Measurements from ENCODE around the gene ZNF425.

- TF ChIP-seq CTCF (IDR thresholded peaks at IDR 0.05) = no peak
- no peak for TF ChIP-seq POLR2A (IDR thresholded peaks at IDR 0.05)
These were observed 23.5 kb downstream of the ZNF425 start for GRCh38 chr7:149102666-149103065.

Data from uterus (tissue), 2 donors.